ENCODE results near the gene NEDD4L.

Gene NEDD4L

DNA sequence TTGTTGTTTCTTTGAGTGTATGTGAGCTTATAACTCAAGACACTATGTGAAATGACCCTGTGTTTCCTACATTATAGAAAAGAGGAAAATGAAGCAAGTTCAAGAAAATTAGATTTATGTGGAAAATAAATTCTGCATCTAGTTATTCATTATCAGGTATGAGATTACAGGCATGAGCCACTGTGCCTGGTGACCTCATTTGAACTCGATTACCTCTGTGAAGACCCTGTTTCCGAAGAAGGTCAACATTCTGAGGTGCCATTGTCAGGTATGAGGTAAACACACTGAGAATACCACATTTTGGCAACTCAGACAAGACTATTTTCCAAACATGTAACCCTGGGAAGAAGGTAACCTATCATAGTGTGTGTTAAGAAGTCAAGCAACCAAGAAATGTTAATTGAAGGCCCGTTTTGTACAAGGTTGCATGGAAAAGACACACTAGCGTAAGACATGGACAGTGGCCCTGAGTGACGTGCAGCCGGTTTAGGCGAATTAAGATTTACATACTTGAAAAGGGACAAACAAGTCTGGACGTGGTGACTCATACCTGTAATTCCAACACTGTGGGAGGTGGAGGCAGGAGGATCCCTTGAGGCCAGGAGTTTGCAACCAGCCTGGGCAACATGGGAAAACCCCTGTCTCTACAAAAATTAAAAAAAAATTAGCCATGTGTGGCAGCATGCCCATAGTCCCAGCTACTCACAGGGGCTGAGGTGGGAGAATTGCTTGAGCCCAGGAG, 186.6 kb downstream of the NEDD4L start (continued):
- TF ChIP-seq, protein P1, sequence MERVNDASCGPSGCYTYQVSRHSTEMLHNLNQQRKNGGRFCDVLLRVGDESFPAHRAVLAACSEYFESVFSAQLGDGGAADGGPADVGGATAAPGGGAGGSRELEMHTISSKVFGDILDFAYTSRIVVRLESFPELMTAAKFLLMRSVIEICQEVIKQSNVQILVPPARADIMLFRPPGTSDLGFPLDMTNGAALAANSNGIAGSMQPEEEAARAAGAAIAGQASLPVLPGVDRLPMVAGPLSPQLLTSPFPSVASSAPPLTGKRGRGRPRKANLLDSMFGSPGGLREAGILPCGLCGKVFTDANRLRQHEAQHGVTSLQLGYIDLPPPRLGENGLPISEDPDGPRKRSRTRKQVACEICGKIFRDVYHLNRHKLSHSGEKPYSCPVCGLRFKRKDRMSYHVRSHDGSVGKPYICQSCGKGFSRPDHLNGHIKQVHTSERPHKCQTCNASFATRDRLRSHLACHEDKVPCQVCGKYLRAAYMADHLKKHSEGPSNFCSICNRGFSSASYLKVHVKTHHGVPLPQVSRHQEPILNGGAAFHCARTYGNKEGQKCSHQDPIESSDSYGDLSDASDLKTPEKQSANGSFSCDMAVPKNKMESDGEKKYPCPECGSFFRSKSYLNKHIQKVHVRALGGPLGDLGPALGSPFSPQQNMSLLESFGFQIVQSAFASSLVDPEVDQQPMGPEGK (tag by site-specific recombination; IDR thresholded peaks at IDR 0.05) = peak; percentile 35; the same call in 1 of the 2 replicates
- TF ChIP-seq ZNF510 (tag by site-specific recombination; IDR thresholded peaks at IDR 0.05; ENCODE audit: insufficient replicate concordance) (no peak), ZNF621 (tag by site-specific recombination; IDR thresholded peaks at IDR 0.05) (no peak), ZNF600 (tag by site-specific recombination; IDR thresholded peaks at IDR 0.05) (peak; percentile 66; the same call in 1 of the 2 replicates), ZFP41 (tag by site-specific recombination; IDR thresholded peaks at IDR 0.05; ENCODE audit: borderline replicate concordance) (no peak), MZF1 (tag by site-specific recombination; IDR thresholded peaks at IDR 0.05; ENCODE audit: borderline replicate concordance) (no peak), OVOL3 (tag by site-specific recombination; IDR thresholded peaks at IDR 0.05) (no peak), TRIM28 (IDR thresholded peaks at IDR 0.05; ENCODE audit: borderline replicate concordance, low read length) (no peak), ZBTB48 (tag by site-specific recombination; IDR thresholded peaks at IDR 0.05) (peak; percentile 76; the same call in 1 of the 2 replicates), ZFHX2 (tag by site-specific recombination; conservative IDR thresholded peaks at IDR 0.05) (peak; percentile 45), ZNF16 (tag by site-specific recombination; IDR thresholded peaks at IDR 0.05; ENCODE audit: low read depth) (no peak), ZNF324 (tag by site-specific recombination; IDR thresholded peaks at IDR 0.05) (no peak), ZNF629 (tag by site-specific recombination; IDR thresholded peaks at IDR 0.05) (peak; percentile 65), ZNF169 (tag by site-specific recombination; IDR thresholded peaks at IDR 0.05) (no peak), ZNF548 (tag by site-specific recombination; IDR thresholded peaks at IDR 0.05) (no peak), ZBTB1 (tag by site-specific recombination; IDR thresholded peaks at IDR 0.05) (no peak)
- TF ChIP-seq, protein P2, sequence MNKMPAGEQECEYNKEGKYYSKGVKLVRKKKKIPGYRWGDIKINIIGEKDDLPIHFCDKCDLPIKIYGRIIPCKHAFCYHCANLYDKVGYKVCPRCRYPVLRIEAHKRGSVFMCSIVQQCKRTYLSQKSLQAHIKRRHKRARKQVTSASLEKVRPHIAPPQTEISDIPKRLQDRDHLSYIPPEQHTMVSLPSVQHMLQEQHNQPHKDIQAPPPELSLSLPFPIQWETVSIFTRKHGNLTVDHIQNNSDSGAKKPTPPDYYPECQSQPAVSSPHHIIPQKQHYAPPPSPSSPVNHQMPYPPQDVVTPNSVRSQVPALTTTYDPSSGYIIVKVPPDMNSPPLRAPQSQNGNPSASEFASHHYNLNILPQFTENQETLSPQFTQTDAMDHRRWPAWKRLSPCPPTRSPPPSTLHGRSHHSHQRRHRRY (tag by site-specific recombination; IDR thresholded peaks at IDR 0.05) = no peak

DNA sequence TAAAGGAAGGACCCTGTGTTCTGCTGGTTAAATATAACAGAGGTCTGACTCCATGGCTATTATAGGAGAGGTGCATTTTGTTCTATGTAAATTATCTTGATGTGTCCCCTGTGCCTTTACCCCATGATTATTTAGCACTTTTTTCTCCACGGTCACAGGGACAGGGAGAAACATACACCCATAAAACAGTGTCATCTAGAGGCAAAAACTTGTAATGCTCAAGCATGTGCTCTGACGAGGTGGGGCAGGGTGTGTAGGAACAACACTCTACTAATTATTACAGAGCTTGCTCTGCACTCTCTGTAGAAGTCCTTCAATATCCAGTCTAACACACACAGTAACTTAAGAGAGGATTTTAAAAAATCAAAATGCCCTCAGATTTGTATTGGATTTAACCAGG, 187.9 kb downstream of the NEDD4L start:
- H3K36me3 ChIP-seq (ENCODE audit: control insufficient read depth in 2 of 2, insufficient read depth in 1 of 2, low read length in 2 of 2) = no peaks in the 10 kb centered on the region; a peak in 1 of 3 replicates
- H3K4me1 ChIP-seq (ENCODE audit: control insufficient read depth, insufficient read depth, low read length) = peaks cover 18% of the 10 kb centered on the region
- H3K9me3 ChIP-seq (ENCODE audit: control insufficient read depth, insufficient read depth, low read depth, low read length) = no peaks in the 10 kb centered on the region
- CTCF ChIA-PET = interaction anchor here (0.5 to 1.4 kb wide), 2 partner anchors 36 to 98 kb away, joined by 3 read pairs; no protein-coding TSS in a partner anchor
- no peak for TF ChIP-seq ZNF391 (tag by site-specific recombination; IDR thresholded peaks at IDR 0.05; ENCODE audit: borderline replicate concordance, low read depth)
- peak; percentile 14; the same call in 1 of the 2 replicates for TF ChIP-seq ZNF654 (tag by site-specific recombination; IDR thresholded peaks at IDR 0.05; ENCODE audit: low read depth)
- no peak for TF ChIP-seq ZNF785 (tag by site-specific recombination; IDR thresholded peaks at IDR 0.05)
- POLR2A ChIA-PET = no interaction called here
- H3K27ac ChIP-seq (ENCODE audit: extremely low read depth, low read depth, low read length) = no peak overlapping the region
- no peak overlapping the region for H3K4me3 ChIP-seq (ENCODE audit: low read depth, low read length)

DNA sequence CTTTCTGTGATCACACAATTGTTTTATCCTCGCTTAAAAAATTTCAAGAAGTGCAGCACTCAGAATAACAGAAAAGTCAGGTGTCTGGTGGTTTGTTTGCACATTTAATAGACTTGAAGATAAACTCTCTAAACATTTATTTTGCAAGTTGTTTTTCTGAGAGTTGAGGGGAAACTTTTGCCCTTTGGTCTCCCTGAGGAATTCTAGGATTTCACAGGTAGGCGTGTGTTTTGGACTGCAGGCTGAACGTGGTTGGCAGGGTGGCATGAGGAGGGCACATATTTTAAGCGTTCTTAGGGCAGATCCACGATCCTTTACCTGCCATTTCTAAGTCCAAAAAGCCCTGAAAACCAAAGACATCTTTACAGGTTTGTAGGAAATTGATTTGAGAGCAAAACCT, 188.6 kb downstream of the NEDD4L start:
- POLR2A ChIA-PET = no interaction called here
- Histone ChIP-seq H3K36me3 (ENCODE audit: control insufficient read depth in 2 of 2, insufficient read depth in 1 of 2, low read length in 2 of 2) (no peaks in the 10 kb centered on the region; a peak in 1 of 3 replicates), H3K4me1 (ENCODE audit: control insufficient read depth, insufficient read depth, low read length) (peaks cover 18% of the 10 kb centered on the region), H3K27ac (ENCODE audit: extremely low read depth, low read depth, low read length) (no peak overlapping the region), H3K4me3 (ENCODE audit: low read depth, low read length) (no peak overlapping the region), H3K9me3 (ENCODE audit: control insufficient read depth, insufficient read depth, low read depth, low read length) (no peaks in the 10 kb centered on the region)
- CTCF ChIA-PET = interaction anchor here (0.5 to 1.4 kb wide), 2 partner anchors 37 to 99 kb away, joined by 3 read pairs; no protein-coding TSS in a partner anchor
- no peak for TF ChIP-seq ZNF121 (tag by site-specific recombination; IDR thresholded peaks at IDR 0.05)
- no peak for TF ChIP-seq ZNF211 (tag by site-specific recombination; IDR thresholded peaks at IDR 0.05; ENCODE audit: low read depth)
- TF ChIP-seq ZNF660 (tag by site-specific recombination; IDR thresholded peaks at IDR 0.05) = no peak
- TF ChIP-seq GLI4 (tag by site-specific recombination; IDR thresholded peaks at IDR 0.05) = no peak
- no peak for TF ChIP-seq SP3 (tag by site-specific recombination; IDR thresholded peaks at IDR 0.05)
- no peak for TF ChIP-seq ZNF202 (tag by site-specific recombination; IDR thresholded peaks at IDR 0.05; ENCODE audit: borderline replicate concordance)
- TF ChIP-seq ZNF2 (tag by site-specific recombination; IDR thresholded peaks at IDR 0.05) = no peak
- no peak for TF ChIP-seq ZNF610 (tag by site-specific recombination; IDR thresholded peaks at IDR 0.05; ENCODE audit: borderline replicate concordance)
- no peak for TF ChIP-seq ZNF596 (tag by site-specific recombination; IDR thresholded peaks at IDR 0.05)
- TF ChIP-seq ZNF791 (tag by site-specific recombination; IDR thresholded peaks at IDR 0.05) = no peak
- TF ChIP-seq ZNF654 (tag by site-specific recombination; IDR thresholded peaks at IDR 0.05; ENCODE audit: low read depth) = no peak
- TF ChIP-seq ZNF223 (tag by site-specific recombination; IDR thresholded peaks at IDR 0.05) = no peak
- no peak for TF ChIP-seq BCL11A (tag by site-specific recombination; IDR thresholded peaks at IDR 0.05; ENCODE audit: low read depth)
